WTC11 (cell line): ENCODE results near the gene MN1. TPM values are rescaled to one million over a fixed set of nuclear protein-coding genes. Genes with fewer than 3 reads are reported as not detected.

Source experiments
- ATAC-seq: fragments of 200-7000 bp; cut with Tn5 transposase; 2 replicates; pipeline ENCODE4 v1.10.0; 2021; ENCODE audit warnings: mild to moderate bottlenecking, moderate library complexity
- CTCF ChIA-PET: fragments of 300-600 bp; sonication (Branson Sonifier 250); formaldehyde crosslinking; loops from one replicate; lab custom pipeline; 2021; ENCODE audit warnings: antibody characterized with exemption; lab: Charles Lee
- POLR2A ChIA-PET: fragments of 350-600 bp; sonication (Branson Sonifier 250); formaldehyde crosslinking; loops from one replicate; lab custom pipeline; 2021; ENCODE audit warnings: antibody characterized with exemption; lab: Charles Lee
- DNase-seq: peaks from one replicate; pipeline ENCODE4 v3.0.0; 2021; ENCODE audit warnings: low spot score
- H3K27ac Mint-ChIP-seq: 2 replicates; pipeline ENCODE4 v1.8.0; 2021; ENCODE audit warnings: mixed read lengths
- H3K27me3 Mint-ChIP-seq: 2 replicates; pipeline ENCODE4 v1.8.0; 2021; ENCODE audit warnings: low read depth, mild to moderate bottlenecking, moderate library complexity, mixed read lengths
- H3K36me3 Mint-ChIP-seq: 2 replicates; pipeline ENCODE4 v1.8.0; 2021; ENCODE audit warnings: mixed read lengths
- H3K4me1 Mint-ChIP-seq: 2 replicates; pipeline ENCODE4 v1.8.0; 2022; ENCODE audit warnings: mixed read lengths
- H3K4me3 Mint-ChIP-seq: 2 replicates; pipeline ENCODE4 v1.8.0; 2021; ENCODE audit warnings: mild to moderate bottlenecking, moderate library complexity, mixed read lengths
- H3K9me3 Mint-ChIP-seq: 2 replicates; pipeline ENCODE4 v1.8.0; 2021; ENCODE audit warnings: mixed read lengths
- EMX1 ChIP-seq: fragments of 250-450 bp; sonication (Bioruptor Pico); IDR thresholded peaks from 2 replicates; pipeline ENCODE4 v1.8.0; 2021; ENCODE audit warnings: mild to moderate bottlenecking
- ETV6 ChIP-seq: sonication (generic); formaldehyde crosslinking; IDR thresholded peaks from 2 replicates; pipeline ENCODE4 v1.8.1; 2022; ENCODE audit warnings: mild to moderate bottlenecking, missing genetic modification reagents
- FOXK1 ChIP-seq: sonication (generic); formaldehyde crosslinking; IDR thresholded peaks from 2 replicates; pipeline ENCODE4 v1.8.0; 2022; ENCODE audit warnings: mild to moderate bottlenecking, moderate library complexity, missing genetic modification reagents
- JAZF1 ChIP-seq: fragments of 250-450 bp; sonication (Bioruptor Pico); IDR thresholded peaks from 2 replicates; pipeline ENCODE4 v1.9.0; 2021; ENCODE audit warnings: moderate library complexity, mild to moderate bottlenecking, inconsistent platforms
- KAT7 ChIP-seq: sonication (generic); formaldehyde crosslinking; IDR thresholded peaks from 2 replicates; pipeline ENCODE4 v1.8.1; 2023; ENCODE audit warnings: missing genetic modification reagents, mild to moderate bottlenecking, borderline replicate concordance
- MYBL2 ChIP-seq: sonication (generic); formaldehyde crosslinking; IDR thresholded peaks from 2 replicates; pipeline ENCODE4 v1.8.1; 2023; ENCODE audit warnings: mild to moderate bottlenecking, moderate library complexity, missing genetic modification reagents
- NFATC4 ChIP-seq: fragments of 250-450 bp; sonication (Bioruptor Pico); IDR thresholded peaks from 2 replicates; pipeline ENCODE4 v1.9.0; 2021; ENCODE audit warnings: mild to moderate bottlenecking
- NFE2L1 ChIP-seq: sonication (generic); formaldehyde crosslinking; IDR thresholded peaks from 2 replicates; pipeline ENCODE4 v1.8.1; 2023; ENCODE audit warnings: missing genetic modification reagents
- NR1H2 ChIP-seq: sonication (generic); formaldehyde crosslinking; IDR thresholded peaks from 2 replicates; pipeline ENCODE4 v1.9.0; 2021; ENCODE audit warnings: mild to moderate bottlenecking, moderate library complexity, missing genetic modification reagents
- NR3C1 ChIP-seq: sonication (generic); formaldehyde crosslinking; conservative IDR thresholded peaks from 2 replicates; pipeline ENCODE4 v1.8.1; 2023; ENCODE audit warnings: low read depth, mild to moderate bottlenecking, missing genetic modification reagents
- OVOL2 ChIP-seq: fragments of 250-450 bp; sonication (Bioruptor Pico); IDR thresholded peaks from 2 replicates; pipeline ENCODE4 v1.9.0; 2021; ENCODE audit warnings: mild to moderate bottlenecking, borderline replicate concordance
- RORB ChIP-seq: fragments of 250-450 bp; sonication (Bioruptor Pico); IDR thresholded peaks from 2 replicates; pipeline ENCODE4 v1.9.0; 2021; ENCODE audit warnings: mild to moderate bottlenecking
- TEAD1 ChIP-seq: sonication (generic); formaldehyde crosslinking; IDR thresholded peaks from 2 replicates; pipeline ENCODE4 v1.8.0; 2022; ENCODE audit warnings: mild to moderate bottlenecking, missing genetic modification reagents
- TP53 ChIP-seq: sonication (generic); formaldehyde crosslinking; IDR thresholded peaks from 2 replicates; pipeline ENCODE4 v1.8.1; 2023; ENCODE audit warnings: mild to moderate bottlenecking, missing genetic modification reagents
- ZNF138 ChIP-seq: sonication (generic); formaldehyde crosslinking; conservative IDR thresholded peaks from 2 replicates; pipeline ENCODE4 v1.8.1; 2022; ENCODE audit warnings: mild to moderate bottlenecking, moderate library complexity, missing genetic modification reagents
- total RNA-seq: library from RNA; stranded (reverse); gene quantifications from 3 replicates; pipeline ENCODE4 v1.2.3, GENCODE V29; 2021
- TF ChIP-seq, protein P1 (sequence below): sonication (generic); formaldehyde crosslinking; IDR thresholded peaks from 2 replicates; pipeline ENCODE4 v1.8.0; 2022; ENCODE audit warnings: mild to moderate bottlenecking, missing genetic modification reagents
- TF ChIP-seq, protein P2 (sequence below): sonication (generic); formaldehyde crosslinking; IDR thresholded peaks from 2 replicates; pipeline ENCODE4 v1.8.1; 2023; ENCODE audit warnings: mild to moderate bottlenecking, missing genetic modification reagents, borderline replicate concordance
- TF ChIP-seq, protein P3 (sequence below): sonication (generic); formaldehyde crosslinking; IDR thresholded peaks from 2 replicates; pipeline ENCODE4 v1.8.0; 2022; ENCODE audit warnings: mild to moderate bottlenecking, missing genetic modification reagents
- TF ChIP-seq, protein P4 (sequence below): sonication (generic); formaldehyde crosslinking; IDR thresholded peaks from 2 replicates; pipeline ENCODE4 v1.8.0; 2023; ENCODE audit warnings: mild to moderate bottlenecking, missing genetic modification reagents
- TF ChIP-seq, protein P5 (sequence below): sonication (generic); formaldehyde crosslinking; IDR thresholded peaks from 2 replicates; pipeline ENCODE4 v1.8.1; 2022; ENCODE audit warnings: missing genetic modification reagents, borderline replicate concordance
- TF ChIP-seq, protein P6 (sequence below): sonication (generic); formaldehyde crosslinking; IDR thresholded peaks from 2 replicates; pipeline ENCODE4 v1.8.0; 2022; ENCODE audit warnings: mild to moderate bottlenecking, missing genetic modification reagents
- TF ChIP-seq, protein P7 (sequence below): sonication (generic); formaldehyde crosslinking; conservative IDR thresholded peaks from 2 replicates; pipeline ENCODE4 v1.8.1; 2022; ENCODE audit warnings: mild to moderate bottlenecking, missing genetic modification reagents
- TF ChIP-seq, protein P8 (sequence below): fragments of 250-450 bp; sonication (Bioruptor Pico); IDR thresholded peaks from 2 replicates; pipeline ENCODE4 v1.9.0; 2021; ENCODE audit warnings: mild to moderate bottlenecking
- TF ChIP-seq, protein P9 (sequence below): fragments of 250-450 bp; sonication (Bioruptor Pico); IDR thresholded peaks from 2 replicates; pipeline ENCODE4 v1.9.0; 2021; ENCODE audit warnings: moderate library complexity, mild to moderate bottlenecking, inconsistent platforms, borderline replicate concordance

MN1 gene
- total RNA-seq, 1 experiment from 2014 or later = 21.3 TPM

DNA sequence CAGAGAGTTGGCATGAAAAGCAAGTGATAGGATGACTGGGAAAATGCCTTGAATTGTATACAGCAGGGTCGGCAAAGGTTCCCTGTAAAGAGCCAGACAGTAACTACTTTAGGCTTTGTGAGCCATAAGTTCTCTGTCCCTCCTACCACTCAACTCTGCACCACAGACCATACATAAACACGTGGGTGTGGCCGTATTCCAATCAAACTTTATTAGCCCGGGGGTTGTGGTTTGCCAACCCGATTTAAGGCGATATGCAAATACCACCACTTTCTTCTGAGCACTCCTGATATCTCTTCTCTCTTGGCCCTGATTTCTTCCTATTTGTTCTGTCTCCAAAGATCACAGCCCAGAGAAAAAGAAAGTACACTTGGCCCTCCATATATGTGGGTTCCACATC lies 87.5 kb downstream of the MN1 start (continued):
- TF ChIP-seq, protein P1, sequence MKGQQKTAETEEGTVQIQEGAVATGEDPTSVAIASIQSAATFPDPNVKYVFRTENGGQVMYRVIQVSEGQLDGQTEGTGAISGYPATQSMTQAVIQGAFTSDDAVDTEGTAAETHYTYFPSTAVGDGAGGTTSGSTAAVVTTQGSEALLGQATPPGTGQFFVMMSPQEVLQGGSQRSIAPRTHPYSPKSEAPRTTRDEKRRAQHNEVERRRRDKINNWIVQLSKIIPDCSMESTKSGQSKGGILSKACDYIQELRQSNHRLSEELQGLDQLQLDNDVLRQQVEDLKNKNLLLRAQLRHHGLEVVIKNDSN = no peak
- TF ChIP-seq, protein P2, sequence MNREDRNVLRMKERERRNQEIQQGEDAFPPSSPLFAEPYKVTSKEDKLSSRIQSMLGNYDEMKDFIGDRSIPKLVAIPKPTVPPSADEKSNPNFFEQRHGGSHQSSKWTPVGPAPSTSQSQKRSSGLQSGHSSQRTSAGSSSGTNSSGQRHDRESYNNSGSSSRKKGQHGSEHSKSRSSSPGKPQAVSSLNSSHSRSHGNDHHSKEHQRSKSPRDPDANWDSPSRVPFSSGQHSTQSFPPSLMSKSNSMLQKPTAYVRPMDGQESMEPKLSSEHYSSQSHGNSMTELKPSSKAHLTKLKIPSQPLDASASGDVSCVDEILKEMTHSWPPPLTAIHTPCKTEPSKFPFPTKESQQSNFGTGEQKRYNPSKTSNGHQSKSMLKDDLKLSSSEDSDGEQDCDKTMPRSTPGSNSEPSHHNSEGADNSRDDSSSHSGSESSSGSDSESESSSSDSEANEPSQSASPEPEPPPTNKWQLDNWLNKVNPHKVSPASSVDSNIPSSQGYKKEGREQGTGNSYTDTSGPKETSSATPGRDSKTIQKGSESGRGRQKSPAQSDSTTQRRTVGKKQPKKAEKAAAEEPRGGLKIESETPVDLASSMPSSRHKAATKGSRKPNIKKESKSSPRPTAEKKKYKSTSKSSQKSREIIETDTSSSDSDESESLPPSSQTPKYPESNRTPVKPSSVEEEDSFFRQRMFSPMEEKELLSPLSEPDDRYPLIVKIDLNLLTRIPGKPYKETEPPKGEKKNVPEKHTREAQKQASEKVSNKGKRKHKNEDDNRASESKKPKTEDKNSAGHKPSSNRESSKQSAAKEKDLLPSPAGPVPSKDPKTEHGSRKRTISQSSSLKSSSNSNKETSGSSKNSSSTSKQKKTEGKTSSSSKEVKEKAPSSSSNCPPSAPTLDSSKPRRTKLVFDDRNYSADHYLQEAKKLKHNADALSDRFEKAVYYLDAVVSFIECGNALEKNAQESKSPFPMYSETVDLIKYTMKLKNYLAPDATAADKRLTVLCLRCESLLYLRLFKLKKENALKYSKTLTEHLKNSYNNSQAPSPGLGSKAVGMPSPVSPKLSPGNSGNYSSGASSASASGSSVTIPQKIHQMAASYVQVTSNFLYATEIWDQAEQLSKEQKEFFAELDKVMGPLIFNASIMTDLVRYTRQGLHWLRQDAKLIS = no peak
- TF ChIP-seq ZNF138 (CRISPR knock-in tag) (no peak), EMX1 (CRISPR knock-in tag) (no peak)

DNA sequence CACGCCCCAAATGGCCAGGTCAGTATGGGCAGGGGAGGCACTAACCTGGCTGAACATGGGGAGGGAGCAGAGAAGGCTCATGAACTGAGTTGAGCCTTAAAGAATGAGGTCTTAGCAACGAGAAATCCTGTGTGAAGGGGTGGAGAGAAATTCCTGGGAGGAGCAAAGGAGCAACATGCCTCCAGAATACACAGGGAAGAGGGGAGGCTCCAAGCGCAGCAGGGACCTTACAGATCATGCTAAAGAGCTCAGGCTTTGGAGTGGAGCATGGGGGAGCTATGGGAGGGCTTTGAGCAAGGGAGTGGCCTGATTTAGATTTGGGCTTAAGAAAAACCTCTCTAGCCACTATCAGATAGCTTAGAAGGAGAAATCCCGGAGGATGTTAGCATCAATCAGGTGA lies 88.1 kb downstream of the MN1 start:
- DNase-seq = no peak
- no peak overlapping the region for H3K4me3 Mint-ChIP-seq
- no peaks in the 10 kb centered on the region for H3K27me3 Mint-ChIP-seq
- H3K4me1 Mint-ChIP-seq = peaks cover 46% of the 10 kb centered on the region
- ChIA-PET POLR2A (no interaction called here), CTCF (no interaction called here)
- H3K27ac Mint-ChIP-seq = peak overlapping the region; percentile 9; the same call in 1 of the 2 replicates
- ATAC-seq = peak; percentile 16; the same call in 1 of the 2 replicates
- H3K9me3 Mint-ChIP-seq = peaks cover 2% of the 10 kb centered on the region; the same call in 1 of the 2 replicates
- H3K36me3 Mint-ChIP-seq = peaks cover 61% of the 10 kb centered on the region
- TF ChIP-seq, protein P3, sequence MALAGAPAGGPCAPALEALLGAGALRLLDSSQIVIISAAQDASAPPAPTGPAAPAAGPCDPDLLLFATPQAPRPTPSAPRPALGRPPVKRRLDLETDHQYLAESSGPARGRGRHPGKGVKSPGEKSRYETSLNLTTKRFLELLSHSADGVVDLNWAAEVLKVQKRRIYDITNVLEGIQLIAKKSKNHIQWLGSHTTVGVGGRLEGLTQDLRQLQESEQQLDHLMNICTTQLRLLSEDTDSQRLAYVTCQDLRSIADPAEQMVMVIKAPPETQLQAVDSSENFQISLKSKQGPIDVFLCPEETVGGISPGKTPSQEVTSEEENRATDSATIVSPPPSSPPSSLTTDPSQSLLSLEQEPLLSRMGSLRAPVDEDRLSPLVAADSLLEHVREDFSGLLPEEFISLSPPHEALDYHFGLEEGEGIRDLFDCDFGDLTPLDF (CRISPR knock-in tag) = no peak
- TF ChIP-seq TP53 (no peak), JAZF1 (CRISPR knock-in tag) (no peak), ETV6 (CRISPR knock-in tag) (no peak), NFE2L1 (CRISPR knock-in tag) (no peak), TEAD1 (CRISPR knock-in tag) (no peak), NFATC4 (no peak), RORB (CRISPR knock-in tag) (no peak), NR3C1 (no peak), KAT7 (no peak), NR1H2 (no peak), OVOL2 (CRISPR knock-in tag) (no peak), FOXK1 (CRISPR knock-in tag) (no peak), MYBL2 (CRISPR knock-in tag) (no peak)
- TF ChIP-seq, protein P4, sequence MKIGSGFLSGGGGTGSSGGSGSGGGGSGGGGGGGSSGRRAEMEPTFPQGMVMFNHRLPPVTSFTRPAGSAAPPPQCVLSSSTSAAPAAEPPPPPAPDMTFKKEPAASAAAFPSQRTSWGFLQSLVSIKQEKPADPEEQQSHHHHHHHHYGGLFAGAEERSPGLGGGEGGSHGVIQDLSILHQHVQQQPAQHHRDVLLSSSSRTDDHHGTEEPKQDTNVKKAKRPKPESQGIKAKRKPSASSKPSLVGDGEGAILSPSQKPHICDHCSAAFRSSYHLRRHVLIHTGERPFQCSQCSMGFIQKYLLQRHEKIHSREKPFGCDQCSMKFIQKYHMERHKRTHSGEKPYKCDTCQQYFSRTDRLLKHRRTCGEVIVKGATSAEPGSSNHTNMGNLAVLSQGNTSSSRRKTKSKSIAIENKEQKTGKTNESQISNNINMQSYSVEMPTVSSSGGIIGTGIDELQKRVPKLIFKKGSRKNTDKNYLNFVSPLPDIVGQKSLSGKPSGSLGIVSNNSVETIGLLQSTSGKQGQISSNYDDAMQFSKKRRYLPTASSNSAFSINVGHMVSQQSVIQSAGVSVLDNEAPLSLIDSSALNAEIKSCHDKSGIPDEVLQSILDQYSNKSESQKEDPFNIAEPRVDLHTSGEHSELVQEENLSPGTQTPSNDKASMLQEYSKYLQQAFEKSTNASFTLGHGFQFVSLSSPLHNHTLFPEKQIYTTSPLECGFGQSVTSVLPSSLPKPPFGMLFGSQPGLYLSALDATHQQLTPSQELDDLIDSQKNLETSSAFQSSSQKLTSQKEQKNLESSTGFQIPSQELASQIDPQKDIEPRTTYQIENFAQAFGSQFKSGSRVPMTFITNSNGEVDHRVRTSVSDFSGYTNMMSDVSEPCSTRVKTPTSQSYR = no peak
- TF ChIP-seq, protein P5, sequence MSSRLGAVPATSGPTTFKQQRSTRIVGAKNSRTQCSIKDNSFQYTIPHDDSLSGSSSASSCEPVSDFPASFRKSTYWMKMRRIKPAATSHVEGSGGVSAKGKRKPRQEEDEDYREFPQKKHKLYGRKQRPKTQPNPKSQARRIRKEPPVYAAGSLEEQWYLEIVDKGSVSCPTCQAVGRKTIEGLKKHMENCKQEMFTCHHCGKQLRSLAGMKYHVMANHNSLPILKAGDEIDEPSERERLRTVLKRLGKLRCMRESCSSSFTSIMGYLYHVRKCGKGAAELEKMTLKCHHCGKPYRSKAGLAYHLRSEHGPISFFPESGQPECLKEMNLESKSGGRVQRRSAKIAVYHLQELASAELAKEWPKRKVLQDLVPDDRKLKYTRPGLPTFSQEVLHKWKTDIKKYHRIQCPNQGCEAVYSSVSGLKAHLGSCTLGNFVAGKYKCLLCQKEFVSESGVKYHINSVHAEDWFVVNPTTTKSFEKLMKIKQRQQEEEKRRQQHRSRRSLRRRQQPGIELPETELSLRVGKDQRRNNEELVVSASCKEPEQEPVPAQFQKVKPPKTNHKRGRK = no peak
- TF ChIP-seq, protein P6, sequence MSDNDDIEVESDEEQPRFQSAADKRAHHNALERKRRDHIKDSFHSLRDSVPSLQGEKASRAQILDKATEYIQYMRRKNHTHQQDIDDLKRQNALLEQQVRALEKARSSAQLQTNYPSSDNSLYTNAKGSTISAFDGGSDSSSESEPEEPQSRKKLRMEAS = no peak
- TF ChIP-seq, protein P7, sequence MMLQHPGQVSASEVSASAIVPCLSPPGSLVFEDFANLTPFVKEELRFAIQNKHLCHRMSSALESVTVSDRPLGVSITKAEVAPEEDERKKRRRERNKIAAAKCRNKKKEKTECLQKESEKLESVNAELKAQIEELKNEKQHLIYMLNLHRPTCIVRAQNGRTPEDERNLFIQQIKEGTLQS (CRISPR knock-in tag) = no peak
- TF ChIP-seq, protein P8, sequence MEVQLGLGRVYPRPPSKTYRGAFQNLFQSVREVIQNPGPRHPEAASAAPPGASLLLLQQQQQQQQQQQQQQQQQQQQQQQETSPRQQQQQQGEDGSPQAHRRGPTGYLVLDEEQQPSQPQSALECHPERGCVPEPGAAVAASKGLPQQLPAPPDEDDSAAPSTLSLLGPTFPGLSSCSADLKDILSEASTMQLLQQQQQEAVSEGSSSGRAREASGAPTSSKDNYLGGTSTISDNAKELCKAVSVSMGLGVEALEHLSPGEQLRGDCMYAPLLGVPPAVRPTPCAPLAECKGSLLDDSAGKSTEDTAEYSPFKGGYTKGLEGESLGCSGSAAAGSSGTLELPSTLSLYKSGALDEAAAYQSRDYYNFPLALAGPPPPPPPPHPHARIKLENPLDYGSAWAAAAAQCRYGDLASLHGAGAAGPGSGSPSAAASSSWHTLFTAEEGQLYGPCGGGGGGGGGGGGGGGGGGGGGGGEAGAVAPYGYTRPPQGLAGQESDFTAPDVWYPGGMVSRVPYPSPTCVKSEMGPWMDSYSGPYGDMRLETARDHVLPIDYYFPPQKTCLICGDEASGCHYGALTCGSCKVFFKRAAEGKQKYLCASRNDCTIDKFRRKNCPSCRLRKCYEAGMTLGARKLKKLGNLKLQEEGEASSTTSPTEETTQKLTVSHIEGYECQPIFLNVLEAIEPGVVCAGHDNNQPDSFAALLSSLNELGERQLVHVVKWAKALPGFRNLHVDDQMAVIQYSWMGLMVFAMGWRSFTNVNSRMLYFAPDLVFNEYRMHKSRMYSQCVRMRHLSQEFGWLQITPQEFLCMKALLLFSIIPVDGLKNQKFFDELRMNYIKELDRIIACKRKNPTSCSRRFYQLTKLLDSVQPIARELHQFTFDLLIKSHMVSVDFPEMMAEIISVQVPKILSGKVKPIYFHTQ = no peak
- TF ChIP-seq, protein P9, sequence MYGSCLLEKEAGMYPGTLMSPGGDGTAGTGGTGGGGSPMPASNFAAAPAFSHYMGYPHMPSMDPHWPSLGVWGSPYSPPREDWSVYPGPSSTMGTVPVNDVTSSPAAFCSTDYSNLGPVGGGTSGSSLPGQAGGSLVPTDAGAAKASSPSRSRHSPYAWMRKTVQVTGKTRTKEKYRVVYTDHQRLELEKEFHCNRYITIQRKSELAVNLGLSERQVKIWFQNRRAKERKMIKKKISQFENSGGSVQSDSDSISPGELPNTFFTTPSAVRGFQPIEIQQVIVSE (CRISPR knock-in tag) = no peak
- TF ChIP-seq, all 79 proteins: peak for 0
